Measurements from ENCODE around the gene PITX1.

The PITX1 gene

DNA sequence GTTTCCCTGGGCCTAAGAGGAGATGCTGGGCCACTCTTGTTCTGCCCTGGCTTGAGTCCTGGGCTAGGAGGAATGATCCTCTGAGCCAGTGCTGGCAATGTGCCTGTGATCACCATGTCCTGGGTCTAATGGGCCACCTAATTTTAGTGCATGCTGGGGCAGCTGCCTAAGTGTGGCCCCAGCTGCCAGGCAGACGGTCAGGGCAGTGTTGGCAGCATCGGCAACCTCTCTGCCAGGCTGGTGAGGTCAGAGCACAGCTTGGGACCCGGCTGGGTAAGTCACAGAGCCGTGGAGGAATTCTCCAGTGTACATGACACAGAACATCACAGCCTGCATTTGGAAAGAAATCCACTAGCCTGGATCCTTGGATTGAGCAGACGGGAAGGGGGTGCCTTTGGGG, 21.4 kb upstream of the PITX1 start:
- Mint-ChIP-seq H3K4me3 (no peak overlapping the region), H3K27ac (no peak overlapping the region), H3K9me3 (no peaks in the 10 kb centered on the region), H3K27me3 (ENCODE audit: low read depth) (peaks cover 57% of the 10 kb centered on the region), H3K4me1 (ENCODE audit: low read depth) (peaks cover 2% of the 10 kb centered on the region), H3K36me3 (ENCODE audit: low read depth) (no peaks in the 10 kb centered on the region)
- DNase-seq (ENCODE audit: low spot score) = no peak

DNA sequence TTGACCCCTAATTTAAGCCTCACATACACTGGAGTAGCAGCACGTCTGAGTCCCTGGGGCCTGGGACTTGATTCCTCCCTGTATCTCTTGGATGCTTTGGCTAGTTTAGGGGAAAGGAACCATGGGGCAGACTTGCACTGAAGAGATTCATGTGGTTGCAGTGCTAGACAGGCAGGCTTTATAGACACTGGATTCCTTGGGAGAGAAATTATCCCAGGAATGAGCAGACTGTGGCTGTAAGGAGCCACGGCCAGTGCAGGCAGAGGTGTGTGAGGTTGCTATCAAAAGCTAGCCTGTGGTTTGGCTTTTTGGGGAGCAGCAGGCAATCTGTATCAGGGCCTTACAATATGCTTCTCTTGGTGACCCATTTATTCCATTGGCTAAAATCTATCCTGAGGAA, 20.5 kb upstream of the PITX1 start:
- no peak overlapping the region for H3K4me3 Mint-ChIP-seq
- no peak for DNase-seq (ENCODE audit: low spot score)
- no peaks in the 10 kb centered on the region for H3K9me3 Mint-ChIP-seq
- peaks cover 64% of the 10 kb centered on the region for H3K27me3 Mint-ChIP-seq (ENCODE audit: low read depth)
- peaks cover 2% of the 10 kb centered on the region for H3K4me1 Mint-ChIP-seq (ENCODE audit: low read depth)
- no peak overlapping the region for H3K27ac Mint-ChIP-seq
- no peaks in the 10 kb centered on the region for H3K36me3 Mint-ChIP-seq (ENCODE audit: low read depth)

DNA sequence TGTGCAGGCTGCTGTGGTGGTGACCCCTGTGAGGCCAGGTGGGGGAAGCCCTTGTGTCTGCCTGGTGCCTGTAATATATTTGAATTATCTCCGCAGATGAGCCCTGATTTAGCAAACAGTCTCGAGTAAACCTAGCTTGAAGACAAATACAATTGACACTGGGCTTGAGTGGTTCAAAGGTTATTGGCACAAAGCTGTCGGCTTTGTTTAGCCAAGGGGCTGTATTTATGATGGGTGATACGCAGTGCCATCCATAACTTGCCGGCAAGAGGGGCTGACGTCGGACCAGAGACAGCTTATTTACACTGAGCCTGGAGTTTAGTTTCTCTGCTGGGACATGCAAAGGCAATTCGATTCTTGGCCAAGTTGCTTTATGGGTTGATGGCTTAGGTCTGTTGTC, 20.0 kb upstream of the PITX1 start:
- Mint-ChIP-seq H3K36me3 (ENCODE audit: low read depth) (no peaks in the 10 kb centered on the region), H3K27ac (no peak overlapping the region), H3K4me1 (ENCODE audit: low read depth) (peaks cover 2% of the 10 kb centered on the region), H3K9me3 (no peaks in the 10 kb centered on the region), H3K4me3 (no peak overlapping the region), H3K27me3 (ENCODE audit: low read depth) (peaks cover 69% of the 10 kb centered on the region)
- no peak for DNase-seq (ENCODE audit: low spot score)

DNA sequence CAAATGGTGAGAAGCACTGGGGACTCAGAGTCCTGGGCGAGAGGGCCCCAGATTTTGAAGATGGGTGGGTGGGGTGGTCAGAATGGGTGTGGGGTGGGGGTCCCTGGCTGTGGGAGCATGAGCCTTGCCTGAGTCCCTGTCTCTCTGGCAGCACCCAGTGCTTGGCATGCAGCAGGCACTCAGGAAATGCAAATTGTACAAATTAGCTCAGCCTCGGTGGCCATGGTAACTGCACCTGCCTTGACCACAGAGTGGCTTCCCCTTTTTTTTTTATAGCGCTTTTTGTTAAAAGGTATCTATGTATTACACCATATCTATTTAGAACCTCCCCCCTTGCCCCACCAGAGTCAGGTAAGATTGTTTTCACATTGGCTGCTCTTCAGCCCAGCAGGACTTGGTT, 19.2 kb upstream of the PITX1 start:
- Mint-ChIP-seq H3K27ac (no peak overlapping the region), H3K4me3 (no peak overlapping the region), H3K4me1 (ENCODE audit: low read depth) (peaks cover 2% of the 10 kb centered on the region), H3K36me3 (ENCODE audit: low read depth) (no peaks in the 10 kb centered on the region), H3K27me3 (ENCODE audit: low read depth) (peaks cover 75% of the 10 kb centered on the region), H3K9me3 (no peaks in the 10 kb centered on the region)
- DNase-seq (ENCODE audit: low spot score) = no peak

DNA sequence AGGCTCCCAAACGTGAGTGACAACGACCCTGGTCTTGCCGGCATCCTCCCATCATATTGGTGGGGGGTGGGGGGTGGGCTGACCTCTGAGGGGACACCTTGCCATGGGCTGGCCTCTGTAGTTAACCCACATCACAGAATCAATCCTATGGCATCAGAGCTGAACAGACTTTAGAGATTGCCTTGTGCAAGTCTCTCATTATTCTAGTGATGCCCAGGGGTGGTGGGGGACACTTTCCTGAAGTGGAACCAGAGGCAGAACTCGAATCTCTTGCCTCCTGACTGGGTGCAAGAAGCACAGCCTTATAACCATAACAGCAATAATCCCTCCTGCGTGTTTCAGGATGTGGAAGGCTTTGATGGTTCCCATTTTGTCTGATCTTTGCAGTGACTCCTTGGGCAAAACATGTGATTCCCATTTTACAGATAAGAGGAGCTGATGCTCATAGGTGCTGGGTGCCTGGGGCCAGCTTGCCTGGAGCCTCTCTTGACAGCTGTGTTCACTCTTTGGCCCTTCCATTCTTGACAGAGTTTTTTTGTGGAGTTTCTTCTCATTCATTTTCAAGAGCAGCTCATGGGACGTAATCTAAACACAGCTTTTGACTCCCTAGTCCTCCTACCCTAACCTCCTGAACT, 18.6 kb upstream of the PITX1 start:
- no peak overlapping the region for H3K4me3 Mint-ChIP-seq
- H3K27me3 Mint-ChIP-seq (ENCODE audit: low read depth) = peaks cover 80% of the 10 kb centered on the region
- DNase-seq (ENCODE audit: low spot score) = no peak
- H3K27ac Mint-ChIP-seq = no peak overlapping the region
- H3K4me1 Mint-ChIP-seq (ENCODE audit: low read depth) = peaks cover 2% of the 10 kb centered on the region
- H3K9me3 Mint-ChIP-seq = no peaks in the 10 kb centered on the region
- H3K36me3 Mint-ChIP-seq (ENCODE audit: low read depth) = no peaks in the 10 kb centered on the region

DNA sequence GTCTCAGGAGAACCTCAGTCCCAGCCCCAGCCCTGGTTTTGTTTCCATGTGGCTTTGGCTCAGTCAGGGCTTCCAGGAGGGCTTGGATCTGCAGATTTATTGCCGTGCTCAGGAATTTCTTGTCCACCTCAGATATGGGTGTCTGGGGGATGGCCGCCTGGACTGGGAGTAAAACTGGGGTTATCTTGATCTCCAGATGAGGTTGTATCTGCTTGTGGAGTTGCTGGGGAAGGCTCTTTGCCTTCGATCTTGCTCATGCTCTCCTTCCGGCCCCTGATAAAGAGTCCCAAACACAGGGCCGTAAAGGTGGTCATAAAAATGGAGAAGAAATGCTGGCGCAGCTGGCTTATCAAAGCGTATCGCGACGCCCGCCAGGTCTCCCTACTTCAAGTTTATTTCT, 17.8 kb upstream of the PITX1 start:
- DNase-seq (ENCODE audit: low spot score) = no peak
- Mint-ChIP-seq H3K36me3 (ENCODE audit: low read depth) (no peaks in the 10 kb centered on the region), H3K4me1 (ENCODE audit: low read depth) (peaks cover 2% of the 10 kb centered on the region), H3K27ac (no peak overlapping the region), H3K9me3 (no peaks in the 10 kb centered on the region), H3K4me3 (no peak overlapping the region), H3K27me3 (ENCODE audit: low read depth) (peaks cover 86% of the 10 kb centered on the region)

DNA sequence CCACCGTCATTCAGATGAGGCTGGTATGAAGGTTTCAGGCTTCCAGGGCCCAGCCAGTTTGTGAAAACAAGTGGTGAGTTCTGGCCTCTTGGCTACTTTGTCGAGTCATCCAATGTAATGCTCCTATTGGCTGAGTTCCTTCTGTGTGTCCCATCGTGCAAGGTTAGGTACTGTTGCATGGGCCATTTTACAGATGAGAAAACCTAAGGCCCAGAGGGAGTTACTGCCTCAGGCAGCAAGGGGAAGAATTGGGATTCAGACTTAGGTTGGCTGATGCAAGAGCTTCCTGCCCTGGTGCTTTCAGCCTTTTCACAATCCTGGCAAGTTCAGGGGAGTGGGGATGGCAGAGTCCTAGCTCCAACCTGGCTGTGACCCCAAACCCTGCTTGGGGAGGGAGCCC, 17.4 kb upstream of the PITX1 start:
- H3K4me1 Mint-ChIP-seq (ENCODE audit: low read depth) = peaks cover 2% of the 10 kb centered on the region
- no peak overlapping the region for H3K4me3 Mint-ChIP-seq
- no peaks in the 10 kb centered on the region for H3K9me3 Mint-ChIP-seq
- no peak overlapping the region for H3K27ac Mint-ChIP-seq
- H3K36me3 Mint-ChIP-seq (ENCODE audit: low read depth) = no peaks in the 10 kb centered on the region
- peaks cover 85% of the 10 kb centered on the region for H3K27me3 Mint-ChIP-seq (ENCODE audit: low read depth)
- no peak for DNase-seq (ENCODE audit: low spot score)

DNA sequence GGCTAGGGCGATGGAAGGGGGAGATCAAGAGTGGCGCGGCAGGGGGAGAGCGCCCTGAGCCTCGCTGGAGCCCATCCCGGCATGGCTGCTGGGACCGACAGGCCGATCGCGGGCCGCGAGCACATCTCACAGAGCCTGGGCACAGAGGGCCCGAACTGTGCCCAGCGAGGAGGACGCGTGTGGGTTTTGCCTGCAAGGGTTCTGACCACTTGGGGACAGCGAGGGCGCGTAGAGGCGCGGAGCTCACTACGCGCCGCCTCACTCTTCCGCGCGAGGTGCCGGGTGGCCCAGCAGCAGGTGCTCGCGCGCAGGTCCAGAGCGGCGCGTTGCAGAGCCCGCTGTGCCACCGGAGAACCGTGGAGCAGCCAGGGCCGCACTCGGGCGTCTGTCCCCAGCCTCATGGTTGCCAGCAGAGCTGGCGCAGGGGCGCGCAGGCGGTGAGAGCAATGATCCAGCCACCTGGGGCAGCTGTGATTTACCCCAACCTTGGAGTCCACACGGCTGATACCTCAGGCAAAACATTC, 16.3 kb upstream of the PITX1 start:
- no peak overlapping the region for H3K4me3 Mint-ChIP-seq
- H3K36me3 Mint-ChIP-seq (ENCODE audit: low read depth) = no peaks in the 10 kb centered on the region
- peaks cover 82% of the 10 kb centered on the region for H3K27me3 Mint-ChIP-seq (ENCODE audit: low read depth)
- no peak overlapping the region for H3K27ac Mint-ChIP-seq
- peaks cover 2% of the 10 kb centered on the region for H3K4me1 Mint-ChIP-seq (ENCODE audit: low read depth)
- H3K9me3 Mint-ChIP-seq = no peaks in the 10 kb centered on the region
- DNase-seq (ENCODE audit: low spot score) = no peak

DNA sequence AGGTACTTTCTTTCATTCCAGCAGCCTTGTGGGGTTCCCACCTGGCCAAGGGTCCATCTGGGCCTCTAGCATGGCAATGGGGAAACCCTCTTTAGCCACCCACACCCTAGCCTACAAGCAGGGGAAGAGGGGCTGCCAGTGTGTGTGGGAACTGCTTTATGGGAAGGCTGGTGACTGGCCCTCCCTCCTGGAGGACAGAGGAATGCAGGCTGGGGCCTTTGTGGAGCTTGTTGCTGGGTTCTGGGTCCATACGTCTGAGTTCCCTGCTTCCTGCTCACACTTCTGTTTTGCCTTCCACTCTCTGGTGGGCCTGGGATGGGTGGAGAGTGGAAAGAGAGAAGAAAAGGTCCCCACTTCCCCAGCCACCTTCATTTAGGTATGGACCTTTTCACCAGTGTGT, 14.9 kb upstream of the PITX1 start:
- Mint-ChIP-seq H3K9me3 (no peaks in the 10 kb centered on the region), H3K36me3 (ENCODE audit: low read depth) (no peaks in the 10 kb centered on the region), H3K4me1 (ENCODE audit: low read depth) (peaks cover 2% of the 10 kb centered on the region), H3K27ac (no peak overlapping the region), H3K4me3 (no peak overlapping the region), H3K27me3 (ENCODE audit: low read depth) (peaks cover 85% of the 10 kb centered on the region)
- no peak for DNase-seq (ENCODE audit: low spot score)

DNA sequence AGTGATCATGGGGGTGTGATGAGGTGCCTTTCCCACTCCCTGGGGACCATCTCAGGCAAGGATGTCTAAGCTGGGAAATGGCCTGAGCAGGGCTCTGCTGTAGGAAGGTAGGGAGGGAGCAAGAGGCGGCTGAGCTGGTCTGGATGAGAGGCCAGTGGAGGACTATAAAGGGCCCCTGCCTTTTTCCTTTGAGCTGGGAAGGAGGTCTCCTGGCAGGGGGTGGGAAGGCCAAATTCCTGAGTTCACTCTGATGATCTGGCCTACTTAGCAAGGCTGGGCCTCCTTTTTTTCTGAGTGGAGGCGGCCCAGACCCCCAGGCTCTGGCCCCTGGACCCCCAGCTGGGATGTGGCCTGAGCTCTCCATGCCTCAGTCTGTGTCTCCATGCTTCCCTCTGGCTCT, 14.3 kb upstream of the PITX1 start:
- Mint-ChIP-seq H3K9me3 (no peaks in the 10 kb centered on the region), H3K36me3 (ENCODE audit: low read depth) (no peaks in the 10 kb centered on the region), H3K4me1 (ENCODE audit: low read depth) (no peaks in the 10 kb centered on the region), H3K27ac (no peak overlapping the region), H3K4me3 (no peak overlapping the region), H3K27me3 (ENCODE audit: low read depth) (peaks cover 85% of the 10 kb centered on the region)
- no peak for DNase-seq (ENCODE audit: low spot score)

DNA sequence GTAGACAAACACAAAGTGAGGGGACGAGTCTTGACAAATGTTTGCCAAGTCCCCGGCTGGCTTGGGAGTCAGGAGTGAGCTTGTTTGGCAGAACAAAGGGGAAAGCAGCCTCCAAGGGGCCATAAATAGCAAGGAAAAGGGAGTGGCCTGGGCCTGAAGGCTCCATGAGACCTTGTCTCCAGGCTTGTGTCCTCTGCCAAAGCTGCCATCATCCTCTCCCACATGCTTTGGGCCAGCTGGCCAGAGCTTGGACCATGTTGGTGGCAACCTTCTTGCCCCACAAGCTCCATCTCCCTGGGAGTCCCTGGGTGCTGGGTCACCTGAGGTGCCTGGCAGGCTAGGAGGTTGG, 13.3 kb upstream of the PITX1 start:
- Mint-ChIP-seq H3K4me1 (ENCODE audit: low read depth) (no peaks in the 10 kb centered on the region), H3K36me3 (ENCODE audit: low read depth) (no peaks in the 10 kb centered on the region), H3K4me3 (no peak overlapping the region), H3K27ac (no peak overlapping the region), H3K27me3 (ENCODE audit: low read depth) (peaks cover 85% of the 10 kb centered on the region), H3K9me3 (no peaks in the 10 kb centered on the region)
- no peak for DNase-seq (ENCODE audit: low spot score)

DNA sequence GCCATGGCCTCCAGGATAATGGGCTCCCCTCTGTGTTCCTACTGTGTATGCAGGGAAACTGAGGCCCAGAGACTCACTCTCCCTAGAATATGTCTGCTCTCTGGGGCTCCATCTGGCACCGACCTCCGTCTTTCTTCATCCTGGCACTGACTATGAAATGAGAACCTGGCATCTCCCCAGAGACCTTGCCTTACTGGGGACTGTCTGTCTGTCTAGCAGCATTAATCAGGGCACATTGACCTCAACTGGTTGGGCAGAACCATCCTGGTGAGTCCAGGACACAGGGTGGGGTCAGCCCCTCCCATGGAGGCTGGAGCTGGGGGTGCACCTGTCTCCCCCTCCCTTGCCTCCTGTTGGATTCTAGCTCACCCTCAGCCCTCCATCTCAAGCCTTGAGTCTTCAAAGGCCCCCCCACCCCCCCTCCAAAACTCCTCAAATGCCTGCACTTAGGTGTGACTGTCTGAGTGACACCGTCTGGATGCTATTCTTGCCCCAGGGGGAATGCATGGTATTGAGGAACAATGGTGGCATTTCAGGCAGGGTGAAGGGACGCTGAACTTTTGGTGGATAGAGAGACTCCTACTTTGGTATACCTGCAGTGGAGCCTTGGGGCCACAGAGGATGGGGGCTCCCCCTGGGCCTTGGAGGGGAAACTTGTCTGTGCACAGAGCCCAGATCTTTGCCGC, 12.8 kb upstream of the PITX1 start:
- Mint-ChIP-seq H3K4me3 (no peak overlapping the region), H3K27me3 (ENCODE audit: low read depth) (peaks cover 85% of the 10 kb centered on the region), H3K4me1 (ENCODE audit: low read depth) (no peaks in the 10 kb centered on the region), H3K36me3 (ENCODE audit: low read depth) (no peaks in the 10 kb centered on the region), H3K9me3 (no peaks in the 10 kb centered on the region), H3K27ac (no peak overlapping the region)
- DNase-seq (ENCODE audit: low spot score) = no peak

DNA sequence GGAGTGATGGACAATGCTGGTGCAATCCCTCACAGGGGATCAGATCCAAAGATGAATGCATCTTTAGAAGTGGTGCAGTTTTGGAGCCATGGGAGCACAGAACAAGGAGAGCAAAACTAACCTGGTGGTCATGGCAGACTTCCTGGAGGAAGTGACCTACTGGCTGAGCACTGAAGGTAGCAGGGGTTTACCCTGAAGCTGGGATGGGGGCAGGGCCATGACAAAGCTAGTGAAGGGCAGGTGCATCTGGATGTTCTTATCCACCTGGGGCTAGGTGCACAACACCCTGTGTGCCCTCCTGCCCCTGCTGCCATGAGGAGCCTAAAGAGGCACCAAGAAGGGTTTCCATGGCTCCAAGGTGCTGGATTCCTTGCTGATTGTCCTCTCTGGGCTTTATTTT, 11.5 kb upstream of the PITX1 start:
- peaks cover 85% of the 10 kb centered on the region for H3K27me3 Mint-ChIP-seq (ENCODE audit: low read depth)

DNA sequence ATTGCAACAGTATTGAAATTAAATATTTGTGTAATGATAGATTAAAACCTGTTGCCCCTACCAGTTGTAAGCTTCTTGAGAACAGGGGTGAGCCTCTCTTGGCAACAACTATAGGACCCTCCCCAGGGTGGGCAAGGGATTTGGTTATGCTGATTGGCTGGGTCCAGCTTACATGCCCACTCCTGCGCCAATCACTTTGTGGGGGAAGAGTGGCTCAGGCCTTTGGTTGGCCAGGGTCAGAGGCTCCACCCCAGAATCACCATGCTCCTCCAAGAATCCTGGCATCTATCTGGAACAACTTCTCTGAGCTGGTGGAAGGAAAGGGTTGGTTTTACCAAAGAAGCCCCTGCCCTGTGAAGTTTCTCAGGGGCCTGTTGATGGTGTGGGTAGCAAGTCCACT, 8.6 kb upstream of the PITX1 start:
- H3K27me3 Mint-ChIP-seq (ENCODE audit: low read depth) = peaks cover 82% of the 10 kb centered on the region
- H3K4me3 Mint-ChIP-seq = no peak overlapping the region
- H3K27ac Mint-ChIP-seq = no peak overlapping the region
- H3K36me3 Mint-ChIP-seq (ENCODE audit: low read depth) = no peaks in the 10 kb centered on the region
- H3K9me3 Mint-ChIP-seq = no peaks in the 10 kb centered on the region
- H3K4me1 Mint-ChIP-seq (ENCODE audit: low read depth) = no peaks in the 10 kb centered on the region
- DNase-seq (ENCODE audit: low spot score) = no peak

More for the DNA sequence above, 11.5 kb upstream of the PITX1 start:
- no peaks in the 10 kb centered on the region for H3K9me3 Mint-ChIP-seq
- H3K36me3 Mint-ChIP-seq (ENCODE audit: low read depth) = no peaks in the 10 kb centered on the region
- no peak for DNase-seq (ENCODE audit: low spot score)
- no peak overlapping the region for H3K27ac Mint-ChIP-seq
- no peaks in the 10 kb centered on the region for H3K4me1 Mint-ChIP-seq (ENCODE audit: low read depth)
- H3K4me3 Mint-ChIP-seq = no peak overlapping the region

DNA sequence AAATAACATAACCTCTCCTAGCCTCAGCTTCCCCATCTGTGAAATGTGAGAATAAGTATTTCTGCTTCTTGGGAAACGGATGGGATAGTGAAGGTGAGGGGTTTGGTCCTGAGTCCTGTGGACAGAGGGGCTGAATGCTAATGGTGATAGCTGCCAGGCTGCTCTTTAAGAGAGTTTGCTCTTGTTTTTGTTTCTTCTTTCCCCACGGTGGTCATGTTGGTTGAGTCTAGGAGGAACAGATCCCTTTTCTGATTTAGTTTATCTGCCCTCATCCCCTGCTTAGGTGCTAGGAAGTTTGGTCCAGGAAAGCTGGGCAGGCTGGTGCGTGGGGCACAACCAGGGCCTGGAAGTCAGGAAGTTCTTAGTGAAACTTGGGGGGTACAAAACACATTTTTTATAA, 7.7 kb upstream of the PITX1 start:
- Mint-ChIP-seq H3K27ac (no peak overlapping the region), H3K9me3 (no peaks in the 10 kb centered on the region), H3K4me3 (no peak overlapping the region), H3K27me3 (ENCODE audit: low read depth) (peaks cover 84% of the 10 kb centered on the region), H3K4me1 (ENCODE audit: low read depth) (no peaks in the 10 kb centered on the region), H3K36me3 (ENCODE audit: low read depth) (no peaks in the 10 kb centered on the region)
- no peak for DNase-seq (ENCODE audit: low spot score)
